Ecto neural progenitor cell (in vitro differentiated cells): ENCODE measurements around the gene ABCF2.

Source experiments
- DNase-seq: peaks from one replicate; pipeline ENCODE4 v3.0.0-alpha.2; 2018; ENCODE audit warnings: low spot score

The ABCF2 gene

GRCh38 chr7:151242159-151243044 is 15.4 kb upstream of the ABCF2 start:
- DNase-seq, result no peak

GRCh38 chr7:151241755-151242096 is 14.7 kb upstream of the ABCF2 start:
- no peak for DNase-seq

DNA sequence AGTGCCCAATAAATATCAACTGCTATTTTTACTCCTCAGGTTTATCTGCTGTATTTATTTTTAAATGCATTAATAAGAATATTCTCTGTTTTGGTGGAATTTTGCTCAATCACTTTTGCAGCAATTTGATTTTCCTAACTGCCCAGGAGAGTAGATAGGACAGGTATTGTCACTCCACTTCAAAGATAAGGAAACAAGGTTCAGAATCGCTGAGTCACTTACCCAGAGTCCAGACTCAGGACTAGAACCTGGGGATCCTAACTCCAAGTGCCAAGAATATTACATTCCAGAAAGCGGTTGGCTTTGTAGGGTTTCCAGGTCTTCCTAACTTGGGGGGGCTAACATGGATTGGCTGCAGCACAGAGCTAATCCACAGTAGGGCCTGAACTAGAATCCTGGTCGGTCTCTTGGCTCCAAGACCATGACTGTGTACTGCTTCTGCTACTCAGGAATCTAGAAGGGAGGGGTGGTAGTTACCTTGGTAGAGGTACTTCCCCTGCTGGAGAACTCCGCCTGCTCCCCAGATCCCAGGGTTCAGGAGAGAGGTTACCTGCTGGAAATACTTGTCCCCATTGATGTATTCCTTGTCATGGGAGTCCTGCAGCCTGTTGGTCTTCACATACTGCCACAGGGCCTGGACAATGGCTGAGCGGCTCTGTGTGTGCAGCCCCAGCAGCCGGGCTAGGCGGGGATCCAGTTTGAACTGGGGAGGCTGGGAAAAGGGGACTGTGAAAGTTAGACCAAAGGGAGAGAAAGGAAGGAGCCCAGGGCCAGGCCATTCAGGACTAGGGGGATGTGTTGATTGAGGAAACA is 14.1 kb upstream of the ABCF2 start:
- DNase-seq, result no peak

DNA sequence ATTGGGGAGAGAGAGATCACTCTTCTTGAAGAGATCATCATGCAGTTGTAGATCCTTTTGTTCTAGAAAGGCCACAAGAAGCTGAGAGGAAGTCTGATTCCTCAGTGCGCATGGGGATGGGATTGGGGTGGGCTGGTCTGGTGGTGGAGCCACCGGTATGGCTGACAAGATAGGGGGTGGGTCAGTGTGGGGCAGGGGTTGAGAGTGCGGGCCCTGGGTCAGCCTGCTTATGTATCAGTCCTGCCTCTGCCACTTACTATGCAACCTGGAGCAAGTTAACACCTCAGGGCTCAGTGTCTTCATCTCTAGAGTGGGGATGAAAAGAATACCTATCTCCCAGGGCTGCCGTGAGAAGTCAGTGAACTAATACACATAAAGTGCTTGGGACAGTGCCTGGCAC is 13.5 kb upstream of the ABCF2 start:
- DNase-seq, result no peak

DNA sequence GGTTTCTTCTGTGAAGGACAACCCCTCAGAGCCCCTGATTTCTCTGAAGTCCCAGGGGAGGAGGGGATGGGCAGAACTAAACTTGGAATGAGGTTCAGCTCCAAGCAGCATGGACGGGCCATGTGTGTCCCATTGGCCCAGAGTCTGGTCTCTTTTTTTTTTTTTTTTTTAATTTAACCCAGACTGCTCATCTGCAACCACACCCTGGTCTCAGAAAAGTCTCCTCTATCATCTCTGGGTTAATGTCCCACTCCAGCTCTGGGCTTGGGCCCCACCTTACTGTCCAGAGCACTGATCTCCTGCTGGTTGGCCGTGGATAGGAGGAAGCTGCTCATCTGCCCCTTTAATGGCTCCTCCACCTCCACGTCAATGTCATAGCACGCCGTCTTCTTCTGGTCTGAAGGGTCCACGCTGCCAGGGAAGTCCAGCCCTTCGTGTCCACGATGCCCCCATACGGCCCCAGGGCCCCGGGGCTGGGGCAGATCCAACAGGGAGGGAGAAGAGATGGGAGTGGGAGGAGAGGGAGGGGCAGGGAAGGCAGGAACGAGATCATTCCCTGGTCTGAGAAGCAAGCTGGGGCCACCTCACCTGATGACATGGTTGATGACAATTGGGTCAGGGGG is 12.9 kb upstream of the ABCF2 start:
- no peak for DNase-seq

GRCh38 chr7:151238924-151239836 is 12.2 kb upstream of the ABCF2 start:
- no peak for DNase-seq

DNA sequence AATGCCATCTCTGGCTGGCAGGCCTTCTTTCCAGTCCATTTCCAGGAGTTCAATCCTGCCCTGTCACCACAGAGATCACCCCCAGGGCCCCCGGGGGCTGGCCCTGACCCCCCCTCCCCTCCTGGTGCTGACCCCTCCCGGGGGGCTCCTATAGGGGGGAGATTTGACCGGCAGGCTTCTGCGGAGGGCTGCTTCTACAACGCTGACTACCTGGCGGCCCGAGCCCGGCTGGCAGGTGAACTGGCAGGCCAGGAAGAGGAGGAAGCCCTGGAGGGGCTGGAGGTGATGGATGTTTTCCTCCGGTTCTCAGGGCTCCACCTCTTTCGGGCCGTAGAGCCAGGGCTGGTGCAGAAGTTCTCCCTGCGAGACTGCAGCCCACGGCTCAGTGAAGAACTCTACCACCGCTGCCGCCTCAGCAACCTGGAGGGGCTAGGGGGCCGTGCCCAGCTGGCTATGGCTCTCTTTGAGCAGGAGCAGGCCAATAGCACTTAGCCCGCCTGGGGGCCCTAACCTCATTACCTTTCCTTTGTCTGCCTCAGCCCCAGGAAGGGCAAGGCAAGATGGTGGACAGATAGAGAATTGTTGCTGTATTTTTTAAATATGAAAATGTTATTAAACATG is 11.3 kb upstream of the ABCF2 start:
- DNase-seq, result no peak

DNA sequence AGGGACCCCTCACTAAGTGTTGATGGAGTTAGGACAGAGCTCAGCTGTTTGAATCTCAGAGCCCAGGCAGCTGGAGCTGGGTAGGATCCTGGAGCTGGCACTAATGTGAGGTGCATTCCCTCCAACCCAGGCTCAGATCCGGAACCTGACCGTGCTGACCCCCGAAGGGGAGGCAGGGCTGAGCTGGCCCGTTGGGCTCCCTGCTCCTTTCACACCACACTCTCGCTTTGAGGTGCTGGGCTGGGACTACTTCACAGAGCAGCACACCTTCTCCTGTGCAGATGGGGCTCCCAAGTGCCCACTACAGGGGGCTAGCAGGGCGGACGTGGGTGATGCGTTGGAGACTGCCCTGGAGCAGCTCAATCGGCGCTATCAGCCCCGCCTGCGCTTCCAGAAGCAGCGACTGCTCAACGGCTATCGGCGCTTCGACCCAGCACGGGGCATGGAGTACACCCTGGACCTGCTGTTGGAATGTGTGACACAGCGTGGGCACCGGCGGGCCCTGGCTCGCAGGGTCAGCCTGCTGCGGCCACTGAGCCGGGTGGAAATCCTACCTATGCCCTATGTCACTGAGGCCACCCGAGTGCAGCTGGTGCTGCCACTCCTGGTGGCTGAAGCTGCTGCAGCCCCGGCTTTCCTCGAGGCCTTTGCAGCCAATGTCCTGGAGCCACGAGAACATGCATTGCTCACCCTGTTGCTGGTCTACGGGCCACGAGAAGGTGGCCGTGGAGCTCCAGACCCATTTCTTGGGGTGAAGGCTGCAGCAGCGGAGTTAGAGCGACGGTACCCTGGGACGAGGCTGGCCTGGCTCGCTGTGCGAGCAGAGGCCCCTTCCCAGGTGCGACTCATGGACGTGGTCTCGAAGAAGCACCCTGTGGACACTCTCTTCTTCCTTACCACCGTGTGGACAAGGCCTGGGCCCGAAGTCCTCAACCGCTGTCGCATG is 10.5 kb upstream of the ABCF2 start:
- DNase-seq, result no peak

GRCh38 chr7:151236406-151236805 is 9.4 kb upstream of the ABCF2 start:
- DNase-seq, result no peak

DNA sequence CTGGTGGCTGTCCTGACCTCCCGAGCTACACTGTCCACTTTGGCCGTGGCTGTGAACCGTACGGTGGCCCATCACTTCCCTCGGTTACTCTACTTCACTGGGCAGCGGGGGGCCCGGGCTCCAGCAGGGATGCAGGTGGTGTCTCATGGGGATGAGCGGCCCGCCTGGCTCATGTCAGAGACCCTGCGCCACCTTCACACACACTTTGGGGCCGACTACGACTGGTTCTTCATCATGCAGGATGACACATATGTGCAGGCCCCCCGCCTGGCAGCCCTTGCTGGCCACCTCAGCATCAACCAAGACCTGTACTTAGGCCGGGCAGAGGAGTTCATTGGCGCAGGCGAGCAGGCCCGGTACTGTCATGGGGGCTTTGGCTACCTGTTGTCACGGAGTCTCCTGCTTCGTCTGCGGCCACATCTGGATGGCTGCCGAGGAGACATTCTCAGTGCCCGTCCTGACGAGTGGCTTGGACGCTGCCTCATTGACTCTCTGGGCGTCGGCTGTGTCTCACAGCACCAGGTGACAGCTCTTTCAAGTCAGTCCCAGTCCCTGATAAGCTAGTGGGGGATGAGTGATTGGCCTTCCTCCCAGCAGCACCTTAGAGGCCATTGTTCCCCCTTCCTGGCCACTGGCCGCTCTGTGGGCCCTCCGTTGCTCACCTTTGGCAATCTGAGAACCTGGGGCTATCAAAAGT is 8.2 kb upstream of the ABCF2 start:
- DNase-seq, result no peak

GRCh38 chr7:151233804-151234203 is 6.8 kb upstream of the ABCF2 start:
- no peak for DNase-seq

GRCh38 chr7:151232917-151233701 is 6.1 kb upstream of the ABCF2 start:
- no peak for DNase-seq

DNA sequence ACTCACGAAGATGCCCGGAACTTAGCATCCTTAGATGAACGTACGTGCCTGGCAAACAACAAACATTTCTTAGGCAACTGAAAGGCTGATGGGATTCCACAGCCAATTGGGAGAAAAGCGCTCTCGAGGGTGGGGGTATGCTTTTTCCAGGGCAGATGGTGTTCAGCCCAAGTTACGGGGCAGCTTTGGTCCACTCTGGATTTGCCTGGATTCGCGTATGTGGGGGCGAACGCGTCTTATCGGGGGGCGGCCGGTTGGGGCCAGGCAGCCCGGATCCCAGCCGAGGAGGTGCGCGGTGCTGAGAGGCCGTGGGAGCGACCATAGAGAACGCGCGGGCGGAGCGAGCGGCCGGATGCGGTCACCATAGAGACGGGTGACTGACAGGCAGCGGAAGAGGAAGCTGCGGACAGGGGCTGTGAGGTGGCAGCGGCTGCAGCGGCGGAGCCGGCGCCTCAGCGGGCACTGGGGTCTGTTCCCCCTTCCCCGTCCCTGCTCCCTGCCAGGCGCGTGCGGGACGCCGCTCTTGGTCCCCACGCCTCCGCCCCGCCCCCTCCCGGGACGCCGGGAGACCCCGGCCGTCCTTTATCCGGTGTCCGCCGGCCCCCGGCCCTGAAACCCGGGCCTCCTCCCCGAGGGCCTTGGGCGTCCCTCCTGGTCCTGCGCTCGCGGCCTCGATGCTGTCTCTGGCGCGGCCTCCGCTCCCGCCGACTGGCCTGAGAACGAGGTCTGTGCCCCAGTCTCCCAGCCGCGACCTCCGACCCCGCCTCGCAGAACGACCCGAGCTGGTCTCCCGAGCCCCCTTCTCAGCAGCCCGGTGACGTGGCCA is 5.3 kb upstream of the ABCF2 start, which contains the start of gene CHPF2:
CHPF2 (plus strand) TSS at position 393 of the 826 bp plus-strand sequence. CDS start 1,529 bp downstream, outside the sequence.
- peak; percentile 92 for DNase-seq

DNA sequence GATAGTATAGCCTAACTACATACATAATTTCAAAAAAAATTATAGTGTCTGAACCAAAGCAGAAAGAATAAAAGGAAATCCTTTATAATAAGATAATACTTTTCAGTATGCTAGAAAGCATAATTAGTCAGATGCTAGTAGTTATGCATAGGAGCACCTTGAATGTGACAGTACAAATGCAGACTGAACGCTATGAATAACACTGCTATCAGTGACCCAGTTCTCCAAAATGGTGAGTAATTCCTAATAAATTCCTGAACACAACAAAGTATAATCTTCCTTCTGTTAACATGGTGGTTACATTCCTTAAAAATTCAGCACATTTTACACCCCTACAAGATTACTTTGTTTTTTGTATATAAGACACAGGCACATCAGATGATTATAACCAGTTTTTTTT is 4.1 kb upstream of the ABCF2 start:
- DNase-seq, result no peak

GRCh38 chr7:151229249-151229648 is 2.2 kb upstream of the ABCF2 start:
- no peak for DNase-seq

DNA sequence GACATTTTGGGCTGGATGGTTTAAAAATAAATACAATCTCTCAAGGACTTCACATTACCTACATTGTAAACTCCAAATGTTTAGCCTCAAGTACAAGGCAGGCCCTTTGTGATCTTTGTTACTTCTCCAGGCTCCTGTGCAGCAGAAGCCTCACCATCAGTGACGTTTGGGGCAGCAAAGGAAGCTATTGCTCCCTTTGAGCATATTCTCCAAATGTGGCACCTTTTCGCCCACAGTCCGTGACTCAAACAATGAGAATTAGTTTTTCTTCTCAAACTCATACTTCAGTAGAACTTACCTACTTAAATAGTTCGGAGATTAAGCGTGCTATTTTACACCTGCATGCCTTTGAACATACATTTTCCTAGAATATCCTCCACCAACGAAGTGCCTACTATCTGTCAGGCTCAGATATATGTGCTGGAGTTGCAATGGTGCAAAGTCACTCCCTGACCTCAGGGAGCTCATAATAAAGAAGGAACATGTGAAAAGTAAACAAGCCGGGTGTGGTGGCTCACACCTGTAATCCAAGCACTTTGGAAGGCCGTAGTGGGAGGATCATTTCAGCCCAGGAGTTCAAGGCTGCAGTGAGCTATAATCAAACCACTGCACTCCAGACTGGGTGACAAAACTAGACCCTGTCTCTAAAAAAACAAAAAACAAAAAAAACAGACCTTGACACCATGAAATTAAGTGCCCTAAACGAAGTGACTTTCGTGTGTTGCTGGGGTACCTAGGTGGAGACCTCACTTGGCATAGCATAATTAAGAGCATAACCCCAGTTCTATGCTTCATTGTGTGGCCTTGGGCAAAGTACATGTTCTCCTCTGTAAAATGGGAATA is 1.2 kb upstream of the ABCF2 start:
- DNase-seq, result no peak

- DNase-seq, result no peak
These were observed 488 bp downstream of the ABCF2 start for GRCh38 chr7:151226560-151226874.
